GM19452 (cell line): ENCODE data around the gene CNGA2.
"Not testable (repeated sequence)": the region's sequence is repeated elsewhere in the genome, so short reads cannot be mapped to it uniquely, and the experiment has no call there.

Experiments
- ATAC-seq: cut with Tn5 transposase; IDR thresholded peaks from one replicate; pipeline ENCODE4 v1.9.1; 2021; ENCODE audit not compliant: unreplicated experiment

Gene CNGA2

DNA sequence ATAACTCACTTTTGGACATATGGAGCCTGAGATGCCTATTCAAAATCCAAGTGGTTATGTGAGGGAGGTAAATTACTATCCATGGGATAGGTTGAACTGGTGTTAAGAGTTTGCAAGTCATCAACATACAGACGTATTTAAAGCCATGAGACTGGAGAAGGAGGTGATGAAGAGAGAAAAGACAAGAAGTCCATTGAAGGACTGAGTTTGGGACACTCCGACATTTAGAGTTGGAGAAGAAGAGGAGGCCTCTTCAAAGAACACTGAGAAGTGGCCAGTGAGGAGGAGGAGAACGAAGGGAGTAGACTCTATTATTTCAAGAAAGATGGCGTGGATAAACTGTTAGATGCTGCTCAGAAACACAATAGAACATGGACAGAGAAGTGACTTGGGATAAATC lies at the start of gene CNGA2:
Gene CNGA2 (plus strand): TSS at position 301 of the 400 bp plus-strand sequence. CDS start 3,738 bp downstream, outside the sequence.
- ATAC-seq = no peak

- no peak for ATAC-seq
Measured at GRCh38 chrX:151687635-151688034, 46.9 kb upstream of the CNGA2 start.

- ATAC-seq = no peak
Measured at GRCh38 chrX:151688695-151689094, 45.9 kb upstream of the CNGA2 start.

- ATAC-seq = no peak
Measured at GRCh38 chrX:151692825-151693224, 41.7 kb upstream of the CNGA2 start.

- ATAC-seq = no peak
Measured at GRCh38 chrX:151694121-151694520, 40.4 kb upstream of the CNGA2 start.

DNA sequence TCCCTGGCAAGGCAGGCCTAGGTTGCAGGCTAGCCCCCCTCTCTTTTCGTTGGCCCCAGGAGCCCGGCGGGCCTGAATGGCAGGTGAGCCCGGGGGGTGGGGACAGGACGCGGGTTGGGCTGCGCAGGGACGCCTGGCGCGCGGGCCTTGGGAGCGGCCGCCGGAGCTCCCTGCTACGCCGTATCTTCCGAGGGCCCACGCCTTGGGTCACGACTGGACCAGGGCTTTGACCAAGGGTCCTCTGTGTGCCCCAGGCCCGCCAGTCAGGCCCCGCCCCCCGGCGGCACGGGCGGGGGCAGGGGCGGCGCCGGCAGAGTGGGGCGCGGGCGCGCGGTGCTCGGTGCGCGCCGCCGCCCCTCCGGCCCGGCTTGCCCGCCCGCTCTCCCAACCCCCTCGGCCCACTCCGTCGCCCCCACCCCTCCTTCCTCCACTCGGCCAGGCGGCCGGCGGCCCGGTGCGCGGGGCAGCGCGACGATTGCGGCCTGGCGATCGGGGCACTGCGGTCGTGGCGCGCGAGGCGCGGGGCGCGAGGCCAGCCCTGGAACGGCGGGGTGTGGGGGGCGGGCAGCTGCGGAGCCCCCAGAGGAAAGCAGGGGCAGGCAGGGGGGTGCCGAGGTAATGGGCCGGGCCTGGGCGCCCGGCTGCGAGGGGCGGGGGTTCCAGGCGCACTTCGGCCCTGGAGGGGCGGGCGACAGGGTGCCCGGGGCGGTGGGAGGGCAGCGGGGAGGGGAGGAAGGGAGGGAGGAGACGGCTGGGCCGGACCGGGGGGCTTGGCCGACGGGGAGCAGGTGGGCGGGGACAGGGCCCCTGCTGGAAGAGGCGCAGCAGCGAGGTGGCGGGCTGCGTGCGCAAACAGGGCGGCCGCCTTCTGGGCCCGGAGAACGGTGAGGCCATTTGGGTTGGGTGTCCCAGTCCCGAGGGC lies 39.6 kb upstream of the CNGA2 start, which contains the start of gene PRRG3:
Gene PRRG3 (plus strand): TSS at position 798 of the 922 bp plus-strand sequence. CDS start 3,357 bp downstream, outside the sequence.
- ATAC-seq = no peak

DNA sequence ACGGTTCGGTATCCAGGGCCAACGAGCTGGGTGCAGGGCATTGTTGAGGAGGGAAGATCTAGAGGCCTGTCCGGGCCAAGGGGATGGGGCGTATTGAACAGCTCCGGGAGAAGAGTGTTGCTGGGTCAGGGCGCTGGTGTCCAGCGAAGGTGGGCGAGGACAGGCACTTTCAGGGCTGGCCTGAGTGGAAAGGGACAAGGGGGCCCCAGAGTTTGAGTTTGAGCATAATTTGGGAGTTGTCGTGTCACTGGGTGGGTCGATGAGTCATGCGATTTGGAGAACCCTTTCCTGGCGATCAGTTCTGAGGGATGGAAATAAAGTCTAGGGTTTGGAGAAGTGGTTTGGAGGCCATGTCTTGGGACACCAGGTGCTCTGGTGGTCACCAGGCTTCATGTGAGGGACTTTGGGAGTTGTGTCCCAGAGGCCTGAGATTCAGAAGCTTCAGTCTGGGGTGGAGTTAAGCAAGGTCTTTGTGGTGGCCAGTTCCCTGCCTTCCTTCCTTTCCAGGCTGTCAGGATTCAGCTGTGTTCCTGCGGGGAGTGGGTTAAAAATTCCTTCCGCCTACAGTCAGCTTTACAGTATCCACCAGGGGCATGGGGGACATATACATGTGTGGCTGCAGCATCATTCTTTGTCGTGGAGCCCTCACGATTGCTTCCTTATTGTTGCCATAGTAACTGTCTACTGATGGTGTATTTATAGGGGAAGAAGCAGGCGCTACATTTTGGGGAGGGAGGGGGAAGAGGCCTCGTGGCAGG lies 38.8 kb upstream of the CNGA2 start:
- no peak for ATAC-seq

GRCh38 chrX:151697082-151697481 lies 37.5 kb upstream of the CNGA2 start:
- ATAC-seq = not testable (repeated sequence)

GRCh38 chrX:151697522-151697921 lies 37.0 kb upstream of the CNGA2 start:
- no peak for ATAC-seq

DNA sequence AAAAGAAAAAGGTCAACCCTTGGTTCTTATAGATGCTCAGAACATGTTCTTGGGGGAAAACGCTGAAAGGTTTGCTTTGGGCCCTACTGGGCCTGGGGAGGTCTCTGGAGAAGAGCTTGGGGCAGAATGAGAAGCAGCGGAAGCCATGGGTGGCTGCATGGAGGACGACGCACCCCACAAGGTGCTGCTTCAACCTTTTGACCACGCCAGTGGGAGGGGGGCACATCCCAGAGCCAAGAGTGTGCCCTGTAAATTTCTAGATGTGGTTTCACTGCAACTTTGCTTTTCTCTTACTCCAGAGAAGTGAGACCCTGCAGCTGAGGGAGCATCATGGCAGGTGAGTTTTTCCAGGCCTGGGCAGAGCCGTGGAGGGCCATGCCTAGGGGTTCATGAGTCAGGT lies 36.1 kb upstream of the CNGA2 start:
- ATAC-seq = no peak

GRCh38 chrX:151699746-151700145 lies 34.8 kb upstream of the CNGA2 start:
- no peak for ATAC-seq

GRCh38 chrX:151700581-151700980 lies 34.0 kb upstream of the CNGA2 start:
- ATAC-seq = no peak

GRCh38 chrX:151701071-151701470 lies 33.5 kb upstream of the CNGA2 start:
- ATAC-seq = no peak

GRCh38 chrX:151701531-151701930 lies 33.0 kb upstream of the CNGA2 start:
- no peak for ATAC-seq

DNA sequence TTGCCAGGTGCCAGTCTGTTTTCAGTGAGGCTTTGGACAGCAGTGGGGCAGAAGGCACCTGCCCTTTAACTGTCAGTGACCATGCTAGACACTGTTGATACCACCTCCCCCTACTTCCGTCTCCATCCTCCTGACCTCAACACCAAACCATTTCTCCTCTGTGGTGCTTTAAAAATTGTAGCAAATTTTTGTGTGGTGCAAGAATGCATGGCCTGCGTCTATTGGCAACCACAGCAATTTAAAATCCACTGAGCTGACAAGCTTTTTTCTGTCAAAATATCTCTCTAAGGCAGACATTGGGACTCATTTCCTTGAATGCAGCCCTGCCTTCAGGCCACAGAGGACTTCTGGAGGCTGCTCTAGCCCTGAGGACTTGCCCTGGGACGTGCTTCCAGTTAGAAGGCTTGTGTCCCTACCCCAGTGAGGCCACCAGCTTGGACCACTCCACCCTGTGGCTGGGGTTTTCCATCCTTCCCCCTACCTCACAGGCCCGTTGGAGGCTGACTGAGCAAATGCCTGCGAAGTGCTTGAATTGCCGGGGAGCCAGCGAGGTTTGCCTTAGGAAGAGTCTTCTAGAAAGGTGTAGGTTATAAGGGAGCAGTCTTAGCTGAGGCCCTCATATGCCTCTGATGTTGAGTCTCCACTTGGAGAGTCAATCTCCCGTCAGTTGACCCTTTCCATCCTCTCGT lies 32.4 kb upstream of the CNGA2 start:
- no peak for ATAC-seq

- ATAC-seq = no peak
Measured at GRCh38 chrX:151702741-151703340, 31.7 kb upstream of the CNGA2 start.

GRCh38 chrX:151703487-151703886 lies 31.1 kb upstream of the CNGA2 start:
- no peak for ATAC-seq

- no peak for ATAC-seq
Measured at GRCh38 chrX:151704041-151704663, 30.4 kb upstream of the CNGA2 start.

DNA sequence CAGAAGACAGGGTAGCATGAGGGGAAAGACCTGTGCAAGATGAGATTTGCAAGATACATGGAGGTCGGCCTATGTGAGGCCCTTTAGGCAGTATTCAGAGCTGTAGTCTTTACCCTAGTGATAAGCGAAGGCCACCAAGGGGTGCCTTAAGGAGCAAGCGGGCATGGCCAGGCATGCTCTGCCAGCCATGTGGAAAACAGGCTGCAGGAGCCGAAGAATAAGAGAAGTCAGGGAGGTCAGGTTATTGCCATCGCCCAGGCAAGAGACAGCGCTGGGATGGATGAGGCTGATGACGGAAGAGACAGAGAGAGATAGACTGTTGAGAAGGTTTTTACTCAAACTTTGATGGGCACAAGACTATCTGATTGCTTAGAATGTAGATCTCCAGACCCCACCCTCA lies 25.7 kb upstream of the CNGA2 start:
- ATAC-seq = no peak

- no peak for ATAC-seq
Measured at GRCh38 chrX:151710457-151710856, 24.1 kb upstream of the CNGA2 start.
